Neuronal stem cell (in vitro differentiated cells): Measurements from ENCODE around the gene UNKL.

Experiments used
- DNase-seq: peaks from one replicate; pipeline ENCODE4 v3.0.0-alpha.2; 2013; ENCODE audit warnings: low spot score
- H2AFZ ChIP-seq: one replicate; pipeline ENCODE4 v1.6.1; 2013; ENCODE audit warnings: mild to moderate bottlenecking, low read length, inconsistent platforms
- H2AK5ac ChIP-seq: 2 replicates; pipeline ENCODE4 v1.6.1; 2013; ENCODE audit warnings: low read depth, mild to moderate bottlenecking, inconsistent platforms, low read length, moderate library complexity, mixed read lengths
- H2BK120ac ChIP-seq: 2 replicates; pipeline ENCODE4 v1.6.1; 2013; ENCODE audit warnings: low read depth, mild to moderate bottlenecking, inconsistent platforms, low read length, moderate library complexity, mixed read lengths
- H2BK12ac ChIP-seq: one replicate; pipeline ENCODE4 v1.6.1; 2013; ENCODE audit warnings: low read length, inconsistent platforms
- H2BK15ac ChIP-seq: 2 replicates; pipeline ENCODE4 v1.6.1; 2013; ENCODE audit warnings: mild to moderate bottlenecking, low read length, inconsistent platforms, mixed read lengths
- H2BK5ac ChIP-seq: one replicate; pipeline ENCODE4 v1.6.1; 2013; ENCODE audit warnings: inconsistent platforms, mild to moderate bottlenecking, low read length, moderate library complexity
- H3K14ac ChIP-seq: one replicate; pipeline ENCODE4 v1.6.1; 2013; ENCODE audit warnings: low read length, inconsistent platforms
- H3K18ac ChIP-seq: 2 replicates; pipeline ENCODE4 v1.6.1; 2013; ENCODE audit warnings: low read length, inconsistent platforms
- H3K23ac ChIP-seq: 2 replicates; pipeline ENCODE4 v1.6.1; 2013; ENCODE audit warnings: low read depth, mild to moderate bottlenecking, mixed read lengths, low read length, inconsistent platforms; ENCODE audit not compliant: poor library complexity
- H3K27ac ChIP-seq: replicated peaks from 3 replicates; pipeline ENCODE4 v1.5.1; 2013; ENCODE audit warnings: low read length, inconsistent platforms
- H3K27me3 ChIP-seq, 3 experiments: 2 replicates each; pipeline ENCODE4 v1.6.1; 2013; ENCODE audit warnings: low read length in 3 of 3, mild to moderate bottlenecking in 2 of 3, inconsistent platforms in 1 of 3, low read depth in 1 of 3, mixed read lengths in 1 of 3, moderate library complexity in 1 of 3; ENCODE audit not compliant: control insufficient read depth in 3 of 3, insufficient read depth in 3 of 3
- H3K36me3 ChIP-seq, 2 donors: replicated peaks in 1 of 2; 2 replicates each; pipeline ENCODE4 v1.6.1; 2013; ENCODE audit warnings: low read length in 2 of 2; ENCODE audit not compliant: control insufficient read depth in 2 of 2, insufficient read depth in 2 of 2
- H3K4ac ChIP-seq: 2 replicates; pipeline ENCODE4 v1.6.1; 2013; ENCODE audit warnings: inconsistent platforms, mild to moderate bottlenecking, low read length, moderate library complexity
- H3K4me1 ChIP-seq, 2 donors: 1 replicate in 1 of 2; 2 replicates in 1 of 2; pipeline ENCODE4 v1.6.1; 2013; ENCODE audit warnings: low read length in 2 of 2, low read depth in 1 of 2; ENCODE audit not compliant: control insufficient read depth in 2 of 2, insufficient read depth in 1 of 2
- H3K4me2 ChIP-seq: one replicate; pipeline ENCODE4 v1.6.1; 2013; ENCODE audit warnings: mild to moderate bottlenecking, low read length, inconsistent platforms; ENCODE audit not compliant: insufficient read depth, poor library complexity, severe bottlenecking
- H3K4me3 ChIP-seq, 2 donors: 2 replicates each; pipeline ENCODE4 v1.5.1; 2013; ENCODE audit warnings: low read length in 2 of 2, mild to moderate bottlenecking in 2 of 2, inconsistent platforms in 1 of 2, moderate library complexity in 1 of 2
- H3K79me1 ChIP-seq: one replicate; pipeline ENCODE4 v1.6.1; 2013; ENCODE audit warnings: low read depth, mild to moderate bottlenecking, inconsistent platforms, low read length, moderate library complexity
- H3K9ac ChIP-seq: one replicate; pipeline ENCODE4 v1.6.1; 2013; ENCODE audit warnings: mild to moderate bottlenecking, low read depth, low read length, inconsistent platforms; ENCODE audit not compliant: poor library complexity
- H3K9me3 ChIP-seq, 2 donors: replicated peaks in 1 of 2; 2 replicates each; pipeline versions ENCODE3 to v1.6.1; 2013; ENCODE audit warnings: low read length in 2 of 2, mild to moderate bottlenecking in 2 of 2, inconsistent platforms in 1 of 2, low read depth in 1 of 2, mixed read lengths in 1 of 2, moderate library complexity in 1 of 2; ENCODE audit not compliant: control insufficient read depth in 2 of 2, insufficient read depth in 1 of 2
- H4K8ac ChIP-seq: one replicate; pipeline ENCODE4 v1.6.1; 2013; ENCODE audit warnings: low read depth, mild to moderate bottlenecking, inconsistent platforms, low read length, moderate library complexity
- H4K91ac ChIP-seq: one replicate; pipeline ENCODE4 v1.6.1; 2013; ENCODE audit warnings: low read length, low read depth, mild to moderate bottlenecking, inconsistent platforms; ENCODE audit not compliant: poor library complexity
- WGBS, 2 donors: extraction: QIAGEN DNeasy Blood & Tissue Kit; methylation state at CpG; one replicate each; pipeline ENCODE4 v1.1.7; 2013; ENCODE audit warnings: missing lambda C conversion rate in 2 of 2, mixed read lengths in 1 of 2; ENCODE audit not compliant: insufficient read length in 2 of 2, insufficient replicate concordance in 1 of 2; ENCODE audit errors: extremely low coverage in 2 of 2; 5-methylcytosine and 5-hydroxymethylcytosine counted together

Gene UNKL

DNA sequence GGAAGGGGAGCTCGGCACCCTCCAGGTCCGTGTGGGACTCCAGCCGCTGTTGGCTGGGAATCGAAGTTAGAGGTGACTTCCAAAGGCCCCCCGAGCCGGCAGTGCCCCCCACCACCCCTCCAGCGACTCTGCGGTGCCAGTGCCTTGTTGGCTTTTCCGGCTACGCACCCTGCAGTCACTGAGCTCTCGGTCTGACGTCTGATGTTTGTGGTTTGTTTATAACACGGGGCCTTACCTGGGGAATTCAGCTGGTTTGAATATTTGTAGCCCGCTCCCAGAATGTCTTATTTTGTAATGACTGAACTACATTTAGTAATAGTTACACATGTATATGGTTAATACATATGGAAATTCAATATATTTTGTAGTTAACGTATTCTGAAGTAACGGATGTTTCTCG, 88.1 kb downstream of the UNKL start:
- Histone ChIP-seq H3K27ac (peak overlapping the region; percentile 51), H3K23ac (peak overlapping the region; percentile 73), H3K79me1 (peaks cover 3% of the 10 kb centered on the region), H3K4me3 (no peak overlapping the region), H2BK5ac (no peak overlapping the region), H4K91ac (no peak overlapping the region), H3K36me3 (peaks cover 23 to 42% of the 10 kb centered on the region in 2 donors), H3K18ac (no peak overlapping the region), H2BK120ac (no peak overlapping the region), H3K4me2 (no peak overlapping the region), H3K14ac (no peak overlapping the region), H4K8ac (no peak overlapping the region), H3K4ac (no peak overlapping the region), H3K27me3 (peaks cover 0 to 6% (median 0%) of the 10 kb centered on the region in 3 experiments), H3K9ac (no peak overlapping the region), H3K4me1 (peaks cover 8 to 9% of the 10 kb centered on the region in 2 donors), H2BK12ac (no peak overlapping the region), H2AFZ (no peak overlapping the region), H2BK15ac (no peak overlapping the region), H3K9me3 (peaks cover 6 to 7% of the 10 kb centered on the region in 2 donors), H2AK5ac (no peak overlapping the region)
- no CpG with 5 or more reads among the region's 17 CpGs for WGBS, 2 donors
- no peak for DNase-seq

DNA sequence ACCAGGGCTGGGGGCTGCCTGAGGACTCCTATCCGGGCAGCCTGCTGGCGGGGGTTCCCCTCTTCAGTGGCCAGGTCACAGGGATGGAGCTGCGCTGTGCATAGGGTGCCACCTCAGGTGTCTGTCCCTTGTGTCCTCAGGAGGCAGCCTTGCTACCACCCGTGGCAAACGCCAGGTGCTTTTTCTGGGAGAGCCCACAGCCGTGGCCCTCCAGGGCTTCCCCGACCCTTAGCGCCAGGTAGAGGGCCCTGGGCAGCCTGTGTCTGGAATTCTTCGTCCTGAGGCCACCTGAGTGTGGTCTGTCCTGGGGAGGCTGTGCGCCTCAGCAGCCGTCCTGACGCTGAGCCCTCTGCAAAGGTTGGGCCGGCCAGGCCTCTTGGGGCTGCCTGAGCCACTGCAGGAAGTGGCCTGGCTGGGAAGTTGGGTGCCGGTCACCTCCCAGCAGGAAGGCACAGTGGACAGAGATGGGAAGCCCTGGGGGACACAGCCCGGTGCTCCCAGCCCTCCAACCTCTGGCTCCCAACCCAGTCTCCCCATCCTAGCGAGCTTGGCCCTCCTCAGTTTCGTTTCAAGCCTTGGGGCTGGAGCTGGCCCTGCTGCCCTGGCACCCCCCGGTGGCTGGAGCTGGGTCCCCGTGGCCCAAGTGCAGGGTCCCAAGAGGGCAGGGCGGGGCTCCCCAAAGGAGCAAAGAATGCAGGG, 88.7 kb downstream of the UNKL start:
- DNase-seq, result no peak
- H3K27ac ChIP-seq, result no peak overlapping the region

DNA sequence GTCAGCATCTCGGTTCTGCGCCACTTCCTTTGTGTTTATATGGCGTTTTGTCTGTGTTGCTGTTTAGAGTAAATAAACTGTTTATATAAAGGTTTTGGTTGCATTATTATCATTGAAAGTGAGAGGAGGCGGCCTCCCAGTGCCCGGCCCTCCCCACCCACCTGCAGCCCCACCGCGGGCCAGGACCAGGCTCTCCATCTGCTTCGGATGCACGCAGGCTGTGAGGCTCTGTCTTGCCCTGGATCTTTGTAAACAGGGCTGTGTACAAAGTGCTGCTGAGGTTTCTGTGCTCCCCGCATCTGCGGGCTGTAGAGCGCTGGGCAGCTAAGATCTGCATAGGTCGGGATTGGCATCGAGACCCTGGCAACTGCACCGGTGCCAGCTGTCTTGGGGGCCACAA, 89.2 kb downstream of the UNKL start:
- peaks cover 33 to 53% of the 10 kb centered on the region in 2 donors for H3K36me3 ChIP-seq
- H3K4ac ChIP-seq, result no peak overlapping the region
- H2BK15ac ChIP-seq, result no peak overlapping the region
- H4K8ac ChIP-seq, result no peak overlapping the region
- no peak for DNase-seq
- no peak overlapping the region for H2BK5ac ChIP-seq
- H3K79me1 ChIP-seq, result peaks cover 5% of the 10 kb centered on the region
- WGBS, 2 donors, result no CpG with 5 or more reads among the region's 15 CpGs
- no peak overlapping the region for H3K9ac ChIP-seq
- no peak overlapping the region for H2AK5ac ChIP-seq
- no peak overlapping the region for H2BK12ac ChIP-seq
- H3K4me3 ChIP-seq, result no peak overlapping the region
- H3K9me3 ChIP-seq, result peaks cover 4 to 5% of the 10 kb centered on the region in 2 donors
- H2AFZ ChIP-seq, result no peak overlapping the region
- no peaks in the 10 kb centered on the region for H3K27me3 ChIP-seq
- H3K4me2 ChIP-seq, result no peak overlapping the region
- peak overlapping the region; percentile 71 for H3K14ac ChIP-seq
- H2BK120ac ChIP-seq, result no peak overlapping the region
- peaks cover 7% of the 10 kb centered on the region in 2 donors for H3K4me1 ChIP-seq
- H3K18ac ChIP-seq, result no peak overlapping the region
- peak overlapping the region; percentile 73 for H3K23ac ChIP-seq
- no peak overlapping the region for H3K27ac ChIP-seq
- no peak overlapping the region for H4K91ac ChIP-seq

More for the DNA sequence above, 88.7 kb downstream of the UNKL start:
- Histone ChIP-seq H4K8ac (no peak overlapping the region), H3K14ac (peak overlapping the region; percentile 89), H3K36me3 (peaks cover 28 to 47% of the 10 kb centered on the region in 2 donors), H3K4me3 (no peak overlapping the region), H3K9me3 (peaks cover 7% of the 10 kb centered on the region in 2 donors), H3K4me2 (no peak overlapping the region), H3K18ac (peak overlapping the region; percentile 28), H3K4ac (no peak overlapping the region), H2BK120ac (no peak overlapping the region), H2AK5ac (no peak overlapping the region), H3K27me3 (peaks cover 0 to under 1% (median 0%) of the 10 kb centered on the region in 3 experiments), H3K79me1 (peaks cover 3% of the 10 kb centered on the region), H2BK15ac (no peak overlapping the region), H2BK12ac (no peak overlapping the region), H4K91ac (peak overlapping the region; percentile 53), H2AFZ (no peak overlapping the region), H2BK5ac (no peak overlapping the region), H3K9ac (no peak overlapping the region), H3K4me1 (peaks cover 7% of the 10 kb centered on the region in 2 donors), H3K23ac (peak overlapping the region; percentile 73)
- WGBS, 2 donors, result no CpG with 5 or more reads among the region's 20 CpGs

DNA sequence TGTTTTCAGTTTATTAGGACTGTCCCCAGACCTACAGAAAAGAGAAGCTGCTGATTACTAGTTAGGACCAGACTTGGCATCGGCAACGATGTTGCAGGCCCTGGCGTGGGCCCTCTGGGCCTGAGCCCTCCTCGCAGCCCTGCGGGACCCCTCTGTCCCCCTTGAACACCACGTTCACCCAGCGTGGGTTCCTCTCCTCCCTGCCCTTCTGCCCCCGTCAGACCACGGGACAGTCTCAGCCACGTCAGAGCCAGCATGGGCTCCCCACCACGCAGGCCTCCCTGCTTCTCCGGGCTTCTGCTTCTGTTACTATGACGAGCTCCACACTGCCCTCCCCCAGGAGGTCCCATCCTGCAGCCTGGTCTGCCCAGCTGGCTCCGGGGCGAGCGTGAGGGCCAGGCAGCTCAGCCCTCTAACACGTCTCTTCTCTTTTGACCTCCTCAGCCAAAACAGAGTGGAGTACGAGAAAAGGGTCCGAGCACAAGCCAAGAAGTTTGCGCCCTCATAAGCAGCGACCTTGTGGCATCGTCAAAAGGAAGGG, 90.1 kb downstream of the UNKL start:
- no peak overlapping the region for H3K18ac ChIP-seq
- WGBS, 2 donors, result no CpG with 5 or more reads among the region's 22 CpGs
- peaks cover 43 to 62% of the 10 kb centered on the region in 2 donors for H3K36me3 ChIP-seq

More for the DNA sequence above, 90.1 kb downstream of the UNKL start:
- DNase-seq, result no peak
- Histone ChIP-seq H3K9me3 (peaks cover 0 to 1% of the 10 kb centered on the region in 2 donors), H3K4me2 (no peak overlapping the region), H3K79me1 (peaks cover 11% of the 10 kb centered on the region), H2AFZ (no peak overlapping the region), H2BK5ac (no peak overlapping the region), H3K4me1 (peaks cover 7% of the 10 kb centered on the region in 2 donors), H2BK15ac (no peak overlapping the region), H2BK120ac (no peak overlapping the region), H3K4ac (no peak overlapping the region), H3K27me3 (no peaks in the 10 kb centered on the region), H2BK12ac (no peak overlapping the region), H3K4me3 (no peak overlapping the region), H3K14ac (no peak overlapping the region), H3K9ac (no peak overlapping the region), H3K23ac (no peak overlapping the region), H4K91ac (no peak overlapping the region), H4K8ac (no peak overlapping the region), H3K27ac (no peak overlapping the region), H2AK5ac (no peak overlapping the region)
